ENCODE data around the gene CNNM2.

Gene CNNM2

DNA sequence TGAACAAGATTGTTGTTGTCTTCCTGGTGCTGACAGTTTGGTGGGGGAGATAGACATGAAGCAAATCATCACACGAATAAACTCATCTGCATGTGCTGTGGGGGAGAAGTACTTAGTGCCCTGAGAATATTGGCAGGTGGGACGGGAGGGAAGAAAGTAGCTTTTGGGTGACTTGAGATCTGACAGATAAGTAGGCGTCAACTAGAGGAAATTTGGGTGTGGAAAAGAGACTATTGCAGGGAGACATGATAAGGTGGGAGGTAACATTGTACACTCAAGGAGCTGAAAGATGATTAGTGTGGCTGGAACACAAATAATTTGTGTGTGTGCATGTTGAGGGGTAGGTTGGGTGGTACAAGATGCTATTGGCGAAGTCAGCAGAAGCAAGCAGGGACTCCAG, 30.1 kb downstream of the CNNM2 start:
- no peak overlapping the region for H3K27ac ChIP-seq
- no peak for DNase-seq (ENCODE audit: low spot score)
- CTCF ChIA-PET, result no interaction called here
- TF ChIP-seq, protein P1, sequence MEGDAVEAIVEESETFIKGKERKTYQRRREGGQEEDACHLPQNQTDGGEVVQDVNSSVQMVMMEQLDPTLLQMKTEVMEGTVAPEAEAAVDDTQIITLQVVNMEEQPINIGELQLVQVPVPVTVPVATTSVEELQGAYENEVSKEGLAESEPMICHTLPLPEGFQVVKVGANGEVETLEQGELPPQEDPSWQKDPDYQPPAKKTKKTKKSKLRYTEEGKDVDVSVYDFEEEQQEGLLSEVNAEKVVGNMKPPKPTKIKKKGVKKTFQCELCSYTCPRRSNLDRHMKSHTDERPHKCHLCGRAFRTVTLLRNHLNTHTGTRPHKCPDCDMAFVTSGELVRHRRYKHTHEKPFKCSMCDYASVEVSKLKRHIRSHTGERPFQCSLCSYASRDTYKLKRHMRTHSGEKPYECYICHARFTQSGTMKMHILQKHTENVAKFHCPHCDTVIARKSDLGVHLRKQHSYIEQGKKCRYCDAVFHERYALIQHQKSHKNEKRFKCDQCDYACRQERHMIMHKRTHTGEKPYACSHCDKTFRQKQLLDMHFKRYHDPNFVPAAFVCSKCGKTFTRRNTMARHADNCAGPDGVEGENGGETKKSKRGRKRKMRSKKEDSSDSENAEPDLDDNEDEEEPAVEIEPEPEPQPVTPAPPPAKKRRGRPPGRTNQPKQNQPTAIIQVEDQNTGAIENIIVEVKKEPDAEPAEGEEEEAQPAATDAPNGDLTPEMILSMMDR (conservative IDR thresholded peaks at IDR 0.05; ENCODE audit: low read depth), result no peak
- POLR2A ChIA-PET (ENCODE audit: low non-redundant PET), result no interaction called here

DNA sequence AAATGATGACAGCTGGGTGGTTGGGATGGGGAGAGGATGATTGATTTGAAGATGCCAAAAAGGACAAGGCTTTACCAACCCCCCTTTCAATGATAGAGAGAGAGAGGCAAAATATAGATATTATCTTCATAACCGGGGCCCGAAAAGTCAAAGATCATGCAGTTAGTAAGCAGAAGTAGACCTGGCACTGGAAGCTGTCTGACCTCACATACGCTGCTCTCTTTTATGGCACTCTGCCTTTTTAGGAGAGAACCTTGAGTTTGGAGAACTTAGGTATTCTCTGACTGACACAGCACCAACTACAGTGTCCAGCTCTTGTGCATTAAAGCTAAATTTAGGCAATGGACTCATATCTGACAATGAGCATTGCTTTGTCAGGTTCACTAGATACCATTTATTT, 30.7 kb downstream of the CNNM2 start:
- CTCF ChIA-PET, result interaction anchor here (0.6 kb wide), 1 partner anchor 40 kb away, joined by 3 read pairs; no protein-coding TSS in a partner anchor
- no peak overlapping the region for H3K27ac ChIP-seq
- no peak for DNase-seq (ENCODE audit: low spot score)
- TF ChIP-seq, protein P1 (conservative IDR thresholded peaks at IDR 0.05; ENCODE audit: low read depth), result no peak
- POLR2A ChIA-PET (ENCODE audit: low non-redundant PET), result no interaction called here

DNA sequence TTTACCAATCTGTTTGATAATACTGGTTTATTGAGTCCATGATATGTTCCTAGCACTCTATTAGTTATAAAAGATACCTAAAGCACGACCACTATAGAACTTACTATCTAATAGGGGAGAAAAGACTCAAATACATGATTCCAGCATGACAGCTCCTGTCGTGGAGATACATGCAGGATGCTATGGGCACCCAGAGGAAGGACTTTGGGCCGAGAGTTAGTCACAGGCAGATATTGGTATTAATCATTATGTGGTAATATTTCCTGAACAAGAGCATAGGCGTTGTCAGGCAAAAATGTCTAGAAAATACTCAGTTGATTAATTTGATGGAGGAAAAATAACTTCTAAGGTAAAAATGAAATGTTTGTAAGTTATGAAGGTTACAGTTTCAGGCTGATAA, 31.8 kb downstream of the CNNM2 start:
- no peak overlapping the region for H3K27ac ChIP-seq
- DNase-seq (ENCODE audit: low spot score), result no peak
- POLR2A ChIA-PET (ENCODE audit: low non-redundant PET), result no interaction called here
- CTCF ChIA-PET, result interaction anchor here (1.1 kb wide), 1 partner anchor 12 kb away, joined by 3 read pairs; no protein-coding TSS in a partner anchor
- TF ChIP-seq, protein P1 (conservative IDR thresholded peaks at IDR 0.05; ENCODE audit: low read depth), result no peak

DNA sequence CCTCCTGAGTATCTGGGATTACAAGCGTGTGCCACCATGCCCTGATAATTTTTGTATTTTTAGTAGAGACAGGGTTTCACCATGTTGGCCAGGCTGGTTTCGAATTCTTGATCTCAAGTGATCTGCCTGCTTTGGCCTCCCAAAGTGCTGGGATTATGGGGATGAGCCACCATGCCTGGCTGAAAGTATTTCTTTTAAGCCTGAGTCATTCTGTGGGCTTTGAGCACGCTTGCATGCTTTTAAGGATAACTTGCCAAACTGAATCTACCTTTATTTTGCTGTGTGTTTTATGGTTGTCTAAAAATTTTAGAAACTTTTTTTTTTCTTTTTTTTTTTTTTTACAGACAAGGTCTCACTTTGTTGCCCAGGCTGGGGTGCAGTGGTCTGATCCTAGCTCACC, 33.2 kb downstream of the CNNM2 start:
- CTCF ChIA-PET, result interaction anchor here (0.6 kb wide), 1 partner anchor 780 kb away, joined by 3 read pairs; no protein-coding TSS in a partner anchor
- POLR2A ChIA-PET (ENCODE audit: low non-redundant PET), result no interaction called here
- TF ChIP-seq, protein P1 (conservative IDR thresholded peaks at IDR 0.05; ENCODE audit: low read depth), result no peak
- no peak for DNase-seq (ENCODE audit: low spot score)
- no peak overlapping the region for H3K27ac ChIP-seq

DNA sequence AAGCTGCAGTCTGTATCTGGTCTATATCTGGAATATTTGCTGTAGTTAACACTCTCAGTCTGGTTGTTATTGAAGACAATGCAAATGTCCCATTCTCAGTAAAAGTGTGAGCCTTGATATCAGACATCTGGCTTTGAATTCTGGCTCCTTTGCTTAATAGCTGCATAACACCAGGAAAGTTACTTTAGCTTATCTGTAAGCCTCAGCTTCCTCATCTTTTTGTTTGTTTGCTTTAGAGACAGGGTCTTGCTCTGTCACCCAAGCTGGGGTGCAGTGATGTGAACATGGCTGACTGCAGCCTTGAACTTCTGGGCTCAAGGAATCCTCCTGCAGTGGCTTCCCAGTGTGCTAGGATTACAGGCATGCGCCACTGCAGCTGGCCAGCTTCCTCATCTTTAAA, 41.3 kb downstream of the CNNM2 start:
- DNase-seq (ENCODE audit: low spot score), result no peak
- CTCF ChIA-PET, result no interaction called here
- POLR2A ChIA-PET (ENCODE audit: low non-redundant PET), result no interaction called here
- TF ChIP-seq, protein P1 (conservative IDR thresholded peaks at IDR 0.05; ENCODE audit: low read depth), result no peak
- H3K27ac ChIP-seq, result no peak overlapping the region

DNA sequence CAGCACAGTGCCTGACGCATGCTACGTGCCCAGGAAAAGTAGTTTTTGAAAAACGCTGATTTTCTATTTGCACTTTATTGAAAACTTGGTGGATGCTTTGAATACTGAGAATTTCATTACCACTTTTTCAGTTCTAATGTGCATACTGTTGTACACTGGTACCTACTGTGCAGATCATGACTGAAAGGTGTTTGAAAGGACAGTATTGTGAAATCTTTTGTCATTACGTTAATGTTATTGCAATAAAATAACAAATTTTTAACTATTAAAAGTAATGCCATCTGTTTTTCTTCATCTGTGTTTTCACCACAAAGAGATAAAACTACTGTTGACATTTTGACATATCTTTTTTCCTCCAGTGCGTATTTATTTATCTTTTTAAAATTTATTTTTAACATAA, 42.1 kb downstream of the CNNM2 start:
- ChIA-PET POLR2A (ENCODE audit: low non-redundant PET) (no interaction called here), CTCF (interaction anchor here (0.6 to 0.7 kb wide), 2 partner anchors 10 to 79 kb away, joined by 4 to 5 read pairs; no protein-coding TSS in a partner anchor)
- H3K27ac ChIP-seq, result no peak overlapping the region
- no peak for DNase-seq (ENCODE audit: low spot score)
- TF ChIP-seq, protein P1 (conservative IDR thresholded peaks at IDR 0.05; ENCODE audit: low read depth), result no peak
